ENCODE measurements around the gene CFAP410. TPM values are rescaled to one million over a fixed set of nuclear protein-coding genes. Genes with fewer than 3 reads are reported as not detected.

The CFAP410 gene
- total and polyA plus RNA-seq, 2 of the 8 experiments (the other 6 are each of a cell fraction or from before 2014, with no cell fraction given), result 10.6 to 12.0 TPM

GRCh38 chr21:44324106-44324853 is 14.9 kb downstream of the CFAP410 start (continued):
- TF ChIP-seq CHD7 (IDR thresholded peaks at IDR 0.05; ENCODE audit: insufficient replicate concordance, low read length) (no peak), KDM1A (IDR thresholded peaks at IDR 0.05; ENCODE audit: borderline replicate concordance, low read length) (no peak), SP2 (IDR thresholded peaks at IDR 0.05; ENCODE audit: low read length) (no peak), KDM5A (IDR thresholded peaks at IDR 0.05; ENCODE audit: low read length) (no peak), RAD21 (IDR thresholded peaks at IDR 0.05 in 1 of 2, conservative IDR thresholded peaks at IDR 0.05 in 1 of 2; ENCODE audit: low read depth in 2 of 2, low read length in 2 of 2) (no peak), CTCF (IDR thresholded peaks at IDR 0.05; ENCODE audit: control extremely low read depth in 1 of 3, insufficient read depth in 1 of 3, low read depth in 1 of 3, low read length in 3 of 3) (no peak)

All from H1 (cell line).